ENCODE results near the gene TP53TG3C.
"Not testable (repeated sequence)": the region's sequence is repeated elsewhere in the genome, so short reads cannot be mapped to it uniquely, and the experiment has no call there.

The TP53TG3C gene, protein sequence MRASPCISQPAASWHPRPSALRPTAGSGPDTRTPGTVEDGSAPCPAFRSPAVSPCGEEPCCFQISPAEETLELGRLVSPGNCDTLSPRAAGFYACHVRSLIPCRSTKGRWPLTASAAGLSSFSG

DNA sequence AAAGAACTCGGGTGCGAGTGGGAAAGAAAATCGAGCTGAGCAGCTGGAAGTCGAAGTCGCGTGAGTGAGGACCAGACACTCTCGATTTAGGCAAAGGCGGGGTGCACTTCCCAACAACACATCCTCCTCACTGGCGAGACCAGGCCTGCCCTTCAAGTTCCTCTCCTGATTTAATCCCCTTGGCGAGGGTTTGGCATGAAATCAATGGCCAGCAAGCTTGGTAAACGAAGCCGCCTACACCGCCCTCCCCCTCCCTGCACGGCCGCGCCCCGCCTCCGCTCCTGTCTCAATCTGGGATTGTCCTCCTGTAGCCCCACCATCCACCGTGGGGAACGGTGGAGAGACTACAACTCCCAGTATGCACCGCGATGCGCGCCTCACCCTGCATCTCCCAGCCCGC is at the start of gene TP53TG3C:
TP53TG3C (plus strand) TSS at position 301 of the 400 bp plus-strand sequence; CDS start at position 369, 68 bp downstream.
- not testable (repeated sequence) for H3K4me3 ChIP-seq (ENCODE audit: low read depth, low read length); H3K4me1 ChIP-seq (ENCODE audit: control insufficient read depth, insufficient read depth, low read length); H3K9ac ChIP-seq (ENCODE audit: low read depth, low read length); H3K27me3 ChIP-seq (ENCODE audit: control insufficient read depth, insufficient read depth, low read length); H3K9me3 ChIP-seq (ENCODE audit: control insufficient read depth, insufficient read depth, low read length); H3K36me3 ChIP-seq (ENCODE audit: control insufficient read depth, insufficient read depth, low read length)

All from iPS-15b (cell line).